Stimulated activated naive CD8-positive, alpha-beta T cell treated with anti-CD3 and anti-CD28 coated beads, Interleukin-15, amount 100 ng/mL, for 72 hours (primary cell): ENCODE results near the gene KIF21A.

Source experiments
- ATAC-seq: fragments of 150-1000 bp; cut with Tn5 transposase; 2 replicates; pipeline ENCODE4 v1.10.0; 2021; ENCODE audit warnings: mild to moderate bottlenecking, moderate library complexity
- DNase-seq, 2 donors: peaks; one replicate each; pipeline ENCODE4 v3.0.0; 2021 to 2022
- H3K27ac Mint-ChIP-seq, 2 donors: one replicate each; pipeline ENCODE4 v1.8.0; 2022; ENCODE audit warnings: mild to moderate bottlenecking in 2 of 2, mixed read lengths in 2 of 2, moderate library complexity in 2 of 2
- H3K27me3 Mint-ChIP-seq: one replicate; pipeline ENCODE4 v1.8.0; 2022; ENCODE audit warnings: mixed read lengths
- H3K4me1 Mint-ChIP-seq: one replicate; pipeline ENCODE4 v1.8.0; 2022; ENCODE audit warnings: mild to moderate bottlenecking, mixed read lengths
- H3K4me3 Mint-ChIP-seq, 2 donors: one replicate each; pipeline ENCODE4 v1.8.0; 2022; ENCODE audit warnings: mild to moderate bottlenecking in 2 of 2, mixed read lengths in 2 of 2, moderate library complexity in 1 of 2
- H3K9me3 Mint-ChIP-seq, 2 donors: one replicate each; pipeline ENCODE4 v1.8.0; 2022; ENCODE audit warnings: mixed read lengths in 2 of 2

The KIF21A gene

DNA sequence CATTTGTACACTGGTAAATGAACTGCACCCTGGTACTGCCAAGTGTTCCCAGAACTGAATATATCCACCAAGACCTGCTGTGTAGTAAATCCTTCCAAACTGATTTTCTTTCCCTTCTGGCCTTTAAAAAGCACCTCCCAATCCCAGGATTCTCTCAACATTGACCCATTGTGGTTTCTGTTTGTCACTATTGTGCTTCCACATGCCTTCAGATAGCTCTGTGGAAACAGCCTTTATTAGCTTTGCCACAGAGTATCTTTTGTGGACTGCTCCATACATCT, 949 bp upstream of the KIF21A start:
- H3K27me3 Mint-ChIP-seq = peaks cover 8% of the 10 kb centered on the region
- peak overlapping the region; percentile 64 to 78 for H3K4me3 Mint-ChIP-seq
- DNase-seq = no peak
- H3K27ac Mint-ChIP-seq = peak overlapping the region; percentile 66 to 69
- peaks cover 21% of the 10 kb centered on the region for H3K4me1 Mint-ChIP-seq
- no peak for ATAC-seq
- no peaks in the 10 kb centered on the region for H3K9me3 Mint-ChIP-seq

- no peak for ATAC-seq
- Mint-ChIP-seq H3K9me3 (no peaks in the 10 kb centered on the region), H3K27me3 (peaks cover 8% of the 10 kb centered on the region), H3K4me3 (peak overlapping the region; percentile 90 to 94), H3K4me1 (peaks cover 21% of the 10 kb centered on the region), H3K27ac (peak overlapping the region; percentile 97 to 98)
- no peak for DNase-seq
Observed at GRCh38 chr12:39442831-39443080, 164 bp downstream of the KIF21A start.

GRCh38 chr12:39441963-39442830, 723 bp downstream of the KIF21A start:
- Mint-ChIP-seq H3K27me3 (peaks cover 8% of the 10 kb centered on the region), H3K4me3 (peak overlapping the region; percentile 90 to 94), H3K9me3 (no peaks in the 10 kb centered on the region), H3K27ac (peak overlapping the region; percentile 97 to 98), H3K4me1 (peaks cover 21% of the 10 kb centered on the region)
- ATAC-seq = peak; percentile 8
- peak; percentile 6 to 55 for DNase-seq

GRCh38 chr12:39441189-39441962, 1.5 kb downstream of the KIF21A start:
- Mint-ChIP-seq H3K27ac (no peak overlapping the region), H3K4me3 (peak overlapping the region; percentile 90 to 94), H3K9me3 (no peaks in the 10 kb centered on the region), H3K4me1 (peaks cover 21% of the 10 kb centered on the region), H3K27me3 (peaks cover 8% of the 10 kb centered on the region)
- ATAC-seq = no peak
- no peak for DNase-seq

GRCh38 chr12:39440781-39441180, 2.1 kb downstream of the KIF21A start:
- Mint-ChIP-seq H3K4me1 (peaks cover 21% of the 10 kb centered on the region), H3K9me3 (no peaks in the 10 kb centered on the region), H3K27ac (no peak overlapping the region), H3K4me3 (peak overlapping the region in 1 of 2 donors; percentile 30), H3K27me3 (peaks cover 8% of the 10 kb centered on the region)
- DNase-seq (no peak), ATAC-seq (no peak)

- peaks cover 8% of the 10 kb centered on the region for H3K27me3 Mint-ChIP-seq
- H3K4me3 Mint-ChIP-seq = no peak overlapping the region
- H3K27ac Mint-ChIP-seq = no peak overlapping the region
- no peaks in the 10 kb centered on the region for H3K9me3 Mint-ChIP-seq
- DNase-seq = no peak
- no peak for ATAC-seq
- H3K4me1 Mint-ChIP-seq = peaks cover 21% of the 10 kb centered on the region
Observed at GRCh38 chr12:39440101-39440500, 2.8 kb downstream of the KIF21A start.

DNA sequence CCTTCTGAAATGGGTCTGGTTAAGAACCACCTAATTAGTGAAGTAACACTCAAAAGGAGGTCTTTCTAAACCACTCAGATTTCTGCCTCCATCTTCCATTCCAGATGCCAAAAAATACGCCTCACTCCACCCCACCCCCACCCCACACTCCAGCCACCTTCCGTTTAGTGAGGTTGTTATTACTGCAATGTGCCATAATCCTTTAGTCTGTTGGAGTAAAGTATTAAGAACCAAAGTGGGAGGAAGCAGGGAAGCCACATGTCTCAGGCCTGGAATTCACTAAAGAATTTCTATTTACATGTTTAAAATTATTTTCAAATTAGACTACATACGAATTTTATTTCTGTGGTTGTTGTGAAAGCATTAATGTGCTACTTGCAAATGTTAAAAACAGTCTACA, 7.4 kb downstream of the KIF21A start:
- no peaks in the 10 kb centered on the region for H3K9me3 Mint-ChIP-seq

DNA sequence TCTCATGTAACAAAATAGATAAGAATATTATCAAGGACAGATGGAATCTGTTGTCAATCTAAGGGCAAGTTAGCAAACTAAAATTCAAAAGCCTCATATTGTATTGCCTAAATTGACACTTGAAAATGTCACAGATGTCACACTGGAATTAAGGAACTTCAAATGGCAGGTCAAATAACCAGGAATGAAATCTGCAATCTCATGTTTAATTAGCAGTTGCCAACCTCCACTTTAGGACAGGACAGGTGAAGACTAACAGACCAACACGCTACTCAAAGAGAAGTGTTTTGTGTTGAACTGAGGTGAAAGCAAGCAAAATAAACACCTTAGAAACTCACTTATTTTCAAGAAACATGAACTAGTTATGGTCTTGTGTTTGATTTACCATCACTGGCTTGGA, 11.1 kb downstream of the KIF21A start:
- Mint-ChIP-seq H3K4me3 (no peak overlapping the region), H3K27me3 (no peaks in the 10 kb centered on the region), H3K9me3 (no peaks in the 10 kb centered on the region), H3K4me1 (no peaks in the 10 kb centered on the region), H3K27ac (no peak overlapping the region)
- DNase-seq = no peak
- ATAC-seq = no peak

More for the DNA sequence above, 7.4 kb downstream of the KIF21A start:
- ATAC-seq (no peak), DNase-seq (no peak)
- H3K27me3 Mint-ChIP-seq = no peaks in the 10 kb centered on the region
- peaks cover under 1% of the 10 kb centered on the region for H3K4me1 Mint-ChIP-seq
- H3K4me3 Mint-ChIP-seq = no peak overlapping the region
- H3K27ac Mint-ChIP-seq = no peak overlapping the region

- Mint-ChIP-seq H3K4me1 (no peaks in the 10 kb centered on the region), H3K27ac (no peak overlapping the region), H3K9me3 (no peaks in the 10 kb centered on the region), H3K27me3 (no peaks in the 10 kb centered on the region), H3K4me3 (no peak overlapping the region)
- ATAC-seq (no peak), DNase-seq (no peak)
Observed at GRCh38 chr12:39431002-39431796, 11.7 kb downstream of the KIF21A start.

GRCh38 chr12:39429809-39430208, 13.1 kb downstream of the KIF21A start:
- DNase-seq (no peak), ATAC-seq (no peak)
- no peaks in the 10 kb centered on the region for H3K4me1 Mint-ChIP-seq
- H3K4me3 Mint-ChIP-seq = no peak overlapping the region
- no peak overlapping the region for H3K27ac Mint-ChIP-seq
- no peaks in the 10 kb centered on the region for H3K9me3 Mint-ChIP-seq
- H3K27me3 Mint-ChIP-seq = no peaks in the 10 kb centered on the region

GRCh38 chr12:39427360-39427808, 15.5 kb downstream of the KIF21A start:
- Mint-ChIP-seq H3K27ac (no peak overlapping the region), H3K27me3 (no peaks in the 10 kb centered on the region), H3K4me3 (no peak overlapping the region), H3K4me1 (no peaks in the 10 kb centered on the region), H3K9me3 (no peaks in the 10 kb centered on the region)
- no peak for ATAC-seq
- DNase-seq = no peak

GRCh38 chr12:39426636-39427240, 16.2 kb downstream of the KIF21A start:
- Mint-ChIP-seq H3K4me1 (no peaks in the 10 kb centered on the region), H3K4me3 (no peak overlapping the region), H3K27me3 (no peaks in the 10 kb centered on the region), H3K9me3 (no peaks in the 10 kb centered on the region), H3K27ac (no peak overlapping the region)
- ATAC-seq (no peak), DNase-seq (no peak)

GRCh38 chr12:39420043-39420442, 22.9 kb downstream of the KIF21A start:
- H3K27me3 Mint-ChIP-seq = no peaks in the 10 kb centered on the region
- DNase-seq (no peak), ATAC-seq (no peak)
- H3K9me3 Mint-ChIP-seq = peaks cover 8 to 9% of the 10 kb centered on the region in 2 donors
- H3K4me3 Mint-ChIP-seq = no peak overlapping the region
- H3K27ac Mint-ChIP-seq = no peak overlapping the region
- H3K4me1 Mint-ChIP-seq = peaks cover 7% of the 10 kb centered on the region

DNA sequence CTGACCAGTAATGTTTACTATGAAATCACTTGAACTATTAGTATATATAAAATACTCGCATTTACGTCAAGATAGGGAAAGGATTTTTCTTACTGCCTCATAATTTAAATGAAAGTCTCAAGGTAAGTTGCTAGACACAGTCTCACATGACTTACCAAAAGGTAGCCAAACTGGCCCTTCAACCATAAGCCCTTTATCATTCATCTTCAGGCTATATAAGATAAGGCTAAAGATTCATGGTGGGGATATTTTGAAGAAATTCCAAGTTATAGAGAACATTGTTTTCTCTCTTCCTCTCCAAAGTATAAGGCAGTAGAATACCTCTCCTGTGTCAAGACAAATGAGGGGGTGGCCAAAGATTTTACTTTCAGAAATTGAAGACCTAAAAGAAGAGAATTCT, 23.4 kb downstream of the KIF21A start:
- no peaks in the 10 kb centered on the region for H3K27me3 Mint-ChIP-seq
- no peak overlapping the region for H3K27ac Mint-ChIP-seq
- DNase-seq = no peak
- H3K4me3 Mint-ChIP-seq = no peak overlapping the region
- H3K9me3 Mint-ChIP-seq = peaks cover 8 to 9% of the 10 kb centered on the region in 2 donors
- ATAC-seq = no peak
- H3K4me1 Mint-ChIP-seq = peaks cover 7% of the 10 kb centered on the region

GRCh38 chr12:39417916-39418315, 25.0 kb downstream of the KIF21A start:
- no peak for ATAC-seq
- Mint-ChIP-seq H3K27ac (no peak overlapping the region), H3K27me3 (no peaks in the 10 kb centered on the region), H3K4me3 (no peak overlapping the region), H3K4me1 (peaks cover 14% of the 10 kb centered on the region), H3K9me3 (peaks cover 8 to 9% of the 10 kb centered on the region in 2 donors)
- no peak for DNase-seq
